Uterus (tissue), 4 donors: ENCODE results near the gene UVRAG. TPM values are rescaled to one million over a fixed set of nuclear protein-coding genes. Genes with fewer than 3 reads are reported as not detected.
A peak's percentile ranks its signal among the peaks of the same experiment; 100 is the strongest.

Source experiments
- DNase-seq, 2 donors: peaks; one replicate each; pipeline ENCODE4 v3.0.0-alpha.2; 2019 to 2020
- H3K27ac ChIP-seq, 2 donors: fragments of 200-600 bp; sonication (generic); 1 replicate in 1 of 2; 2 replicates in 1 of 2; pipeline ENCODE4 v1.5.1; 2016 to 2018
- H3K27me3 ChIP-seq, 2 donors: fragments of 200-600 bp; sonication (generic); one replicate each; pipeline ENCODE4 v1.5.1; 2018 to 2019; ENCODE audit warnings: control low read depth in 1 of 2
- H3K36me3 ChIP-seq, 2 donors: fragments of 200-600 bp; sonication (generic); one replicate each; pipeline ENCODE4 v1.5.1; 2019; ENCODE audit warnings: control low read depth in 1 of 2
- H3K4me1 ChIP-seq, 2 donors: fragments of 200-600 bp; sonication (generic); one replicate each; pipeline ENCODE4 v1.5.1; 2018 to 2019; ENCODE audit warnings: control low read depth in 1 of 2
- H3K4me3 ChIP-seq, 2 donors: fragments of 200-600 bp; sonication (generic); 1 replicate in 1 of 2; 2 replicates in 1 of 2; pipeline ENCODE4 v1.5.1; 2018 to 2019; ENCODE audit warnings: mild to moderate bottlenecking in 1 of 2
- H3K9me3 ChIP-seq, 2 donors: fragments of 200-600 bp; sonication (generic); one replicate each; pipeline ENCODE4 v1.5.1; 2019; ENCODE audit warnings: control low read depth in 1 of 2
- CTCF ChIP-seq, 4 experiments: fragments of 200-600 bp in 2 of 4; fragments of 450-650 bp in 2 of 4; sonication (generic) in 2 of 4; IDR thresholded peaks; one replicate each; pipeline ENCODE4 v1.5.1; 2016 to 2019; ENCODE audit warnings: antibody characterized with exemption in 4 of 4, mild to moderate bottlenecking in 2 of 4, moderate library complexity in 1 of 4
- POLR2A ChIP-seq, 2 donors: fragments of 450-650 bp; IDR thresholded peaks; one replicate each; pipeline ENCODE4 v1.6.1; 2016; ENCODE audit warnings: antibody characterized with exemption in 2 of 2, mild to moderate bottlenecking in 1 of 2, moderate library complexity in 1 of 2
- intact Hi-C: fragments of 100-400 bp; cut with DNase I; formaldehyde crosslinking; loops from one replicate; pipeline ENCODE4 v1.15.1; 2023; ENCODE audit warnings: low total_unique reads
- total RNA-seq, 4 donors: library from RNA; depleted of rRNA in 3 of 4; stranded (reverse); fragments of >200 nt in 3 of 4; gene quantifications; one replicate each; pipeline versions ENCODE4 v1.1.0 to v1.2.4, GENCODE V29; 2014 to 2023
- donor health status: DM: yes; HTN: yes; CAD: no.

The UVRAG gene
- total RNA-seq, 4 donors from 2014 or later, result 14.9 to 42.9 (median 26.4) TPM

DNA sequence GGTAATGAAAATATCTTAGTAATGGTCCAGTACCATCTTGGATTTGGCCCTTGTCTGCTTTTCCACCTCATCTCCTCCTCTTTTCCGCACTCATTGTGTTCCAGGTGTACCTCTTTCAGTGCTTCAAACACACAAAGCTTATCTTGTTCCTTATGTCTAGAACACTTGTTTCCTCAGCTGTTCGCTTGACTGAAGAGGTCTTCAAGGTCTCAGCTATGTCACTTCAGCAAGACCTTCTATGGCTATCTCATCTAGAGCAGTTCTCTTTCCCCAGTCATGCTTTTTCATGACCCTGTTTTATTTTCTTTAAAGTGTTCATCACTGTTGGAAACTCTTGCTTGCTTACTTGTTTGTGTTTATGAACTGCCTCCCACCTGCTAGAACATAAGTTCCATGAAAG is 47.4 kb downstream of the UVRAG start:
- intact Hi-C loops, result no loop called here
- Histone ChIP-seq H3K4me1 (peaks cover 0 to 9% of the 10 kb centered on the region in 2 donors), H3K27me3 (no peaks in the 10 kb centered on the region), H3K9me3 (no peaks in the 10 kb centered on the region), H3K36me3 (no peaks in the 10 kb centered on the region), H3K27ac (no peak overlapping the region), H3K4me3 (no peak overlapping the region)
- no peak for TF ChIP-seq POLR2A (IDR thresholded peaks at IDR 0.05)
- TF ChIP-seq CTCF (IDR thresholded peaks at IDR 0.05), result no peak
- no peak for DNase-seq

DNA sequence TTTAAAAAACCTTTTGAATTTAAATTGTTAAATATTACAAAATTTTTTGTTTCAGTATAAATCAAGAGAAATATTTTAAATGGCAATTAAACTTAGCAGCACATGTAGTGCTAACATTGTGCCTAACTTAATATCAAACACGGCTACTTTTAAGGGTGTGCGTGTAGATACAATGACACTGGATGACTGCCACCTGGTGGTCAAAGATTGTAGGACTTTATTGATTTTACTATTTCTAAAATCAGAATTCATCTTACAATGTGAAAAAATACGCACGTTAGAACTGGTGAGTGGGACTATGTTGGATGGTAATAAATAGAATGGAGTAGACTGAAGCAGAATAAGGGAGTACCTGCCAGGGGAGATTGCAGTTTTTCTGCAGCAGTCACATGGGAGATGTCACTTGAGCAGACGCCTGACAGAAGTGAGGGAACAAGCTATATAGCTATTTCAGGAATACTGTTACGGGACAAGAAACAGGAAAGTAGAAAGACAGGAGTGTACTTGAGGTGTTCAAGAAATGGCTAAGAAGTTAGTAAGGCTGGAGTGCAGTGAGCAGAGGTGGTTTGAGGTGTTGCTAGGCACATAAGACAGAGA is 52.9 kb downstream of the UVRAG start:
- H3K4me1 ChIP-seq, result no peaks in the 10 kb centered on the region
- no peak overlapping the region for H3K27ac ChIP-seq
- intact Hi-C loops, result loop anchor here (5.0 kb wide), 1 partner anchor 66 kb away; no protein-coding TSS in a partner anchor

GRCh38 chr11:75868990-75869389 is 54.0 kb downstream of the UVRAG start:
- TF ChIP-seq CTCF (IDR thresholded peaks at IDR 0.05) (no peak), POLR2A (IDR thresholded peaks at IDR 0.05) (no peak)
- no peak overlapping the region for H3K4me3 ChIP-seq
- intact Hi-C loops, result loop anchor here (5.0 kb wide), 1 partner anchor 67 kb away; no protein-coding TSS in a partner anchor
- no peaks in the 10 kb centered on the region for H3K4me1 ChIP-seq
- no peaks in the 10 kb centered on the region for H3K9me3 ChIP-seq
- H3K36me3 ChIP-seq, result no peaks in the 10 kb centered on the region
- no peak overlapping the region for H3K27ac ChIP-seq
- DNase-seq, result no peak
- no peaks in the 10 kb centered on the region for H3K27me3 ChIP-seq

More for the DNA sequence above, 52.9 kb downstream of the UVRAG start:
- Histone ChIP-seq H3K9me3 (no peaks in the 10 kb centered on the region), H3K27me3 (no peaks in the 10 kb centered on the region), H3K36me3 (no peaks in the 10 kb centered on the region), H3K4me3 (no peak overlapping the region)
- peak; percentile 67 to 90 (median 80) for TF ChIP-seq CTCF (IDR thresholded peaks at IDR 0.05)
- no peak for TF ChIP-seq POLR2A (IDR thresholded peaks at IDR 0.05)
- DNase-seq, result peak in 1 of 2 donors; percentile 47

DNA sequence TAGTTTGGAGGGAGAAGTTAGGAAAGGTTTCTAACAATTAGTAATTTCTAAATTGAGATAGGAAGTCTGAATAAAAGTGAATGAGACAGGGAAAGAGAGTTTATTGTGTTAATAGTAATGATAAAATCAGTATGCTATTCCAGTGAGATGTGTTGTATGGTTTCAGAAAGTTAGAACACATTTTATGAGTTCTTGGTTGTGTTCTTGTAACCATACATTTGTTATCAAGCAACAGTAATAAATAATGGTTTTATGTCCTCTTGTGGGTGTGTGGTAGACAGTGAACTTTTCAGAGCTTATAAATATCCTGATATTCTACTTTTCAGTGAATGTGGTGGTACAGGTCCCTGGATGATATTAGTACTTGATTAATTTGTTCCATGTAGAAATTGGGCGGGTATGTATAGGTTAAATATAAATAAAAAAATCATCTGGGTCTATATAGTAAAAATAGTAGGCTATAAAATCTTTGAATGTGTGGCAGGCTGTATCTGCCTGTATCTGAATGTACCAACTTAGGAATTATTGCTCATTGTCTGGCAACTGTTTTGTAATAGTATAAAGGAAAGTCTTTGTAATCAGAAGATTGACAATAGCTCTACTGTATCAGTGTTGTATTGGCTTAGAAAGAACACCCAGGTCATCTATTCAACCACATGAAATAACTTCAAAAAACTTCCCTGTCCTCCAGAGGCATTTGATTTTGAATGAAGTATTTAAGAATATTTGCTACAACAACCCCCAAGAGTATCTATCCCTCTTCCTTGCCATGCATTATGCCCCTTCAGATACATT is 54.8 kb downstream of the UVRAG start:
- Histone ChIP-seq H3K27ac (no peak overlapping the region), H3K9me3 (no peaks in the 10 kb centered on the region), H3K4me3 (no peak overlapping the region), H3K4me1 (no peaks in the 10 kb centered on the region), H3K27me3 (no peaks in the 10 kb centered on the region), H3K36me3 (no peaks in the 10 kb centered on the region)
- no peak for DNase-seq
- intact Hi-C loops, result loop anchor here (5.0 kb wide), 1 partner anchor 68 kb away; no protein-coding TSS in a partner anchor
- TF ChIP-seq CTCF (IDR thresholded peaks at IDR 0.05), result no peak
- TF ChIP-seq POLR2A (IDR thresholded peaks at IDR 0.05), result no peak

DNA sequence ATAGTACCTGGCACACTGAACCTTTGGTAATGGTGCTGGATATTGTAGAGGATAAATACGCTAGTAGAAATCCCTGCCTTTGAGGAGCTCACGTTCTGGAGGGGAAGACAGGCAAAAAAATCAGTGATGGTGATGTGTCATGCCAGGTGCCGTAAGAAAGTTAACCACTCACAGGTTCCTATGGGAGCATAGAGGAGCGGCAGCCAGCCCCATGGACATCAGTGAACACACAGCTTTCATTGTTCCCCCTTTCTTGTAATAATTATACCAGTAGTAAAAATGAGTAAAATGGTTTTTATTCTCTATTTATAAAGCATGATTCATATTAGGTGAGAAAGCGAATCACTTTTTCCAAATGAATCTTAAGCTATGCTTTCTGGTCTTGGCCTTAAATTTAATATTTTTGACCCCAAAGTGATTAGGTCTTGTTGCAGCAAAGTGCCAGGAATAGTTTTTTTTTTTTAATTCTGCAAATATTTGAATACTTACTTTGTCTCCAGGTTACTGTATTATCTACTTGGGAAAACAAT is 57.9 kb downstream of the UVRAG start:
- no peak overlapping the region for H3K4me3 ChIP-seq
- DNase-seq, result no peak
- H3K9me3 ChIP-seq, result no peaks in the 10 kb centered on the region
- intact Hi-C loops, result no loop called here
- TF ChIP-seq POLR2A (IDR thresholded peaks at IDR 0.05), result no peak
- TF ChIP-seq CTCF (IDR thresholded peaks at IDR 0.05), result no peak
- H3K27me3 ChIP-seq, result no peaks in the 10 kb centered on the region
- no peaks in the 10 kb centered on the region for H3K36me3 ChIP-seq
- H3K4me1 ChIP-seq, result no peaks in the 10 kb centered on the region
- no peak overlapping the region for H3K27ac ChIP-seq
